Transverse colon (tissue), 3 donors: ENCODE results near the gene CACTIN.

ENCODE experiments used
- CTCF ChIP-seq, 5 experiments: fragments of 200-600 bp in 3 of 5; fragments of 450-650 bp in 2 of 5; sonication (generic) in 3 of 5; IDR thresholded peaks; 1 replicate in 2 of 5; 2 replicates in 3 of 5; pipeline ENCODE4 v1.5.1; 2016 to 2017; ENCODE audit warnings: antibody characterized with exemption in 5 of 5, inconsistent platforms in 3 of 5, mild to moderate bottlenecking in 2 of 5, moderate library complexity in 1 of 5
- POLR2A ChIP-seq: fragments of 450-650 bp; IDR thresholded peaks from one replicate; pipeline ENCODE4 v1.6.1; 2016; ENCODE audit warnings: antibody characterized with exemption, mild to moderate bottlenecking, moderate library complexity

- TF ChIP-seq CTCF (IDR thresholded peaks at IDR 0.05) (no peak), POLR2A (no peak)
Measured at GRCh38 chr19:3591876-3592613, 34.5 kb downstream of the CACTIN start.
